A673 (cell line): Measurements from ENCODE around the gene NLRC5. TPM values are rescaled to one million over a fixed set of nuclear protein-coding genes. Genes with fewer than 3 reads are reported as not detected.

ENCODE experiments used
- BruUV-seq: library from RNA; stranded (reverse); fragments of 400-500 nt; replicated peaks from 2 replicates; lab custom pipeline; 2021; lab: Mats Ljungman, UMichigan
- CTCF ChIA-PET: fragments of 300-600 bp; sonication (Branson Sonifier 250); formaldehyde crosslinking; loops from one replicate; lab custom pipeline; 2022; ENCODE audit warnings: antibody characterized with exemption; lab: Charles Lee
- POLR2A ChIA-PET: fragments of 300-600 bp; sonication (Branson Sonifier 250); formaldehyde crosslinking; loops from one replicate; lab custom pipeline; 2022; ENCODE audit warnings: antibody characterized with exemption; ENCODE audit not compliant: low non-redundant PET; lab: Charles Lee
- DNase-seq: peaks from one replicate; pipeline ENCODE4 v3.0.0-alpha.2; 2015; ENCODE audit warnings: low spot score
- H3K27ac ChIP-seq: fragments of 200-600 bp; sonication (generic); 2 replicates; pipeline ENCODE4 v1.5.1; 2016; ENCODE audit warnings: mixed run types, low read depth, mild to moderate bottlenecking, mixed read lengths, antibody characterized with exemption, low read length; ENCODE audit not compliant: poor library complexity, severe bottlenecking
- H3K27me3 ChIP-seq: fragments of 200-600 bp; sonication (generic); replicated peaks from 2 replicates; pipeline ENCODE4 v1.6.1; 2017; ENCODE audit warnings: mixed run types, low read depth, mild to moderate bottlenecking, mixed read lengths, antibody characterized with exemption, low read length; ENCODE audit not compliant: insufficient read depth, poor library complexity
- H3K36me3 ChIP-seq: fragments of 200-600 bp; sonication (generic); 2 replicates; pipeline ENCODE4 v1.6.1; 2016; ENCODE audit warnings: mixed run types, mild to moderate bottlenecking, mixed read lengths, antibody characterized with exemption, low read length; ENCODE audit not compliant: insufficient read depth, poor library complexity, severe bottlenecking
- H3K4me1 ChIP-seq: fragments of 200-600 bp; sonication (generic); 2 replicates; pipeline ENCODE4 v1.6.1; 2017; ENCODE audit warnings: mixed run types, mild to moderate bottlenecking, mixed read lengths, antibody characterized with exemption, low read length; ENCODE audit not compliant: insufficient read depth, poor library complexity, severe bottlenecking
- H3K4me3 ChIP-seq: fragments of 200-600 bp; sonication (generic); 2 replicates; pipeline ENCODE4 v1.5.1; 2016; ENCODE audit warnings: low read depth, mixed run types, mild to moderate bottlenecking, mixed read lengths, low read length; ENCODE audit not compliant: poor library complexity, severe bottlenecking
- H3K9me3 ChIP-seq: fragments of 200-600 bp; sonication (generic); 2 replicates; pipeline ENCODE4 v1.6.1; 2016; ENCODE audit warnings: mixed run types, low read depth, mild to moderate bottlenecking, mixed read lengths, antibody characterized with exemption, low read length; ENCODE audit not compliant: poor library complexity, severe bottlenecking
- CTCF ChIP-seq: fragments of 300-800, 200-600 bp; sonication (generic); conservative IDR thresholded peaks from 2 replicates; pipeline ENCODE4 v1.5.1; 2017; ENCODE audit warnings: low read depth, mild to moderate bottlenecking, antibody characterized with exemption, low read length, moderate library complexity, mixed read lengths
- EZH2 ChIP-seq: fragments of 200-600 bp; sonication (generic); IDR thresholded peaks from 2 replicates; pipeline ENCODE4 v1.6.1; 2017; ENCODE audit warnings: borderline replicate concordance, low read depth, mild to moderate bottlenecking, mixed read lengths, antibody characterized with exemption, low read length; ENCODE audit not compliant: poor library complexity, severe bottlenecking
- intact Hi-C: fragments of 100-400 bp; cut with micrococcal nuclease; formaldehyde crosslinking; loops from one replicate; pipeline ENCODE4 v1.10.0; 2022; ENCODE audit not compliant: unreplicated experiment
- total RNA-seq: library from RNA; stranded (reverse); gene quantifications from 2 replicates; pipeline ENCODE4 v1.2.3, GENCODE V29; 2021

Gene NLRC5
- total RNA-seq, 1 experiment from 2014 or later = 13.1 TPM

DNA sequence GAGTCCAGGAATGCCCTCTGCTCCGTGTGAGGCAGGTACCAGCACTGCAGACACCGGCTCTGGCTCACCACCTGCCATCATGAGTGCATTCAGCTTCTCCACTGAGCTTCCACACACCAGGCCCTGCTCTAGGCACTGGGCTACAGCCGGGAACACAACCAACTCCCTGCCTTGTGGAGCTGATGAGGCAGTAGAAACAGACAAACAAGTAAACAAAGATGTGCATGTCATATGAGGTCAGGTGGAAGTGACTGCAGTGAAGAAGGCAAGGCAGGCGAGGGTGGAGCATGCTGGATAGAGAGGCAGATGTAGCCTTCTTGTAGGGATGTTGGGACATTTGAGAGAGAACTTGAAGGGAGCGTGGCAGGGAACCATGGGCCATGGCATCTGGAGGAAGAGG is 5.0 kb downstream of the NLRC5 start:
- no peak overlapping the region for H3K4me3 ChIP-seq
- TF ChIP-seq CTCF = no peak
- no peak for TF ChIP-seq EZH2
- POLR2A ChIA-PET = no interaction called here
- no peaks in the 10 kb centered on the region for H3K9me3 ChIP-seq
- intact Hi-C loops = no loop called here
- H3K4me1 ChIP-seq = no peaks in the 10 kb centered on the region
- CTCF ChIA-PET = no interaction called here
- no peaks in the 10 kb centered on the region for H3K27me3 ChIP-seq
- BruUV-seq = no TSS peak
- no peak for DNase-seq
- H3K27ac ChIP-seq = no peak overlapping the region
- no peaks in the 10 kb centered on the region for H3K36me3 ChIP-seq

DNA sequence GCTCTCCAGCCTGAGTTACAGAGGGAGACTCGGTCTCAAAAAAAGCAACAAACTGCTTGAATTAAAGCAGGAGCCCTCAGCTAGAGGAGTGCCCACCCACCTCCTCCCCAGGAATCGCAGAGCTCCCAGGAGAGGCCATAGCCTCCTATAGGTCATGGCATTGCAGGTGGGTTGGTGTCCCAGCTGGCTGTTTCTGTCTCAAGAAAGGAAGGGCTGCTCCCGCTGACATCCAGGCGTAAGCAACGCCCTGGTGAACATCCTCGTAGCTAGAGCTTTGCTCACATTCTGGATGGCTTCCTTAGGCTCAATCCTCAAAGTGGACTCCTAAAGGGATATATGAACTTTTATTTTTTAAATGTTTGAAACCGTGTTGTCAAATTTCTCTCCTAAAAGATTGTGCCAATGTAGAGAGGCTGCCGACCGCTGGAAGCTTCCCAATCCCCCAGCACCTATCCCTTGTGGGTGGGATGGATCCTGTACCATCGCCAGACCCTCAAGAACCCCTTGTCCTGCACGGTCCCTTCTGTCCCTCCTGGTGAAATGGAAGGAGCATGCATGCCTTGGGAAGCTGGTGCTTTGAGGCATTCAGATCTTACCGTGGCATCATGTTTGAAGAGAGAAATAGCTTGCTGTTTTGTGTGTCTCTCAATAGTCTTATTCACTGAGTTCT is 5.9 kb downstream of the NLRC5 start:
- Histone ChIP-seq H3K36me3 (no peaks in the 10 kb centered on the region), H3K4me3 (no peak overlapping the region), H3K27ac (no peak overlapping the region), H3K4me1 (no peaks in the 10 kb centered on the region), H3K27me3 (no peaks in the 10 kb centered on the region), H3K9me3 (no peaks in the 10 kb centered on the region)
- no TSS peak for BruUV-seq
- TF ChIP-seq EZH2 = no peak
- no peak for TF ChIP-seq CTCF
- no peak for DNase-seq
- CTCF ChIA-PET = no interaction called here
- POLR2A ChIA-PET = no interaction called here
- intact Hi-C loops = no loop called here

DNA sequence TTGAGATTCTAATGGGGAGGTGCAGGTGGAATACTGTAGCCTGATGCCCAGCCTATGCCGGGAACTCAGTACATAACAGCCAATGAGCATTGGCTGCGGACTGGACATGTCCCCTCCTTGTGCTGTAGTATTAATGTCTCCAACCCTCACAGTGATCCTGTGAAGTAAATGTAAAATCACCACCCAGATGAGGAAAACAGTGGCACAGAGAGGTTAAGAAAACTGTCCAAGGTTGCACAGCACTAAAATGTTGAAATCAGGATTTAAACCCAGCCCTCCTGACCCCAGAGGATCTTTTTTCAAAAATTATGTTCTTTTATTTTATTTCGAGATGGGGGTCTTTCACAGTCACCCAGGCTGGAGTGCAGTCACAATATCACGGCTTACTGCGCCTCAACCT is 7.9 kb downstream of the NLRC5 start:
- Histone ChIP-seq H3K9me3 (no peaks in the 10 kb centered on the region), H3K4me3 (no peak overlapping the region), H3K27ac (no peak overlapping the region), H3K27me3 (no peaks in the 10 kb centered on the region), H3K4me1 (no peaks in the 10 kb centered on the region), H3K36me3 (no peaks in the 10 kb centered on the region)
- POLR2A ChIA-PET = no interaction called here
- no TSS peak for BruUV-seq
- DNase-seq = no peak
- CTCF ChIA-PET = no interaction called here
- TF ChIP-seq EZH2 = no peak
- no peak for TF ChIP-seq CTCF
- intact Hi-C loops = no loop called here
